RPMI8226 (cell line): Measurements from ENCODE around the gene TPST1.
"Not testable (repeated sequence)": the region's sequence is repeated elsewhere in the genome, so short reads cannot be mapped to it uniquely, and the experiment has no call there.

Experiments
- DNase-seq: peaks from one replicate; pipeline ENCODE4 v3.0.0-alpha.2; 2015

Gene TPST1

DNA sequence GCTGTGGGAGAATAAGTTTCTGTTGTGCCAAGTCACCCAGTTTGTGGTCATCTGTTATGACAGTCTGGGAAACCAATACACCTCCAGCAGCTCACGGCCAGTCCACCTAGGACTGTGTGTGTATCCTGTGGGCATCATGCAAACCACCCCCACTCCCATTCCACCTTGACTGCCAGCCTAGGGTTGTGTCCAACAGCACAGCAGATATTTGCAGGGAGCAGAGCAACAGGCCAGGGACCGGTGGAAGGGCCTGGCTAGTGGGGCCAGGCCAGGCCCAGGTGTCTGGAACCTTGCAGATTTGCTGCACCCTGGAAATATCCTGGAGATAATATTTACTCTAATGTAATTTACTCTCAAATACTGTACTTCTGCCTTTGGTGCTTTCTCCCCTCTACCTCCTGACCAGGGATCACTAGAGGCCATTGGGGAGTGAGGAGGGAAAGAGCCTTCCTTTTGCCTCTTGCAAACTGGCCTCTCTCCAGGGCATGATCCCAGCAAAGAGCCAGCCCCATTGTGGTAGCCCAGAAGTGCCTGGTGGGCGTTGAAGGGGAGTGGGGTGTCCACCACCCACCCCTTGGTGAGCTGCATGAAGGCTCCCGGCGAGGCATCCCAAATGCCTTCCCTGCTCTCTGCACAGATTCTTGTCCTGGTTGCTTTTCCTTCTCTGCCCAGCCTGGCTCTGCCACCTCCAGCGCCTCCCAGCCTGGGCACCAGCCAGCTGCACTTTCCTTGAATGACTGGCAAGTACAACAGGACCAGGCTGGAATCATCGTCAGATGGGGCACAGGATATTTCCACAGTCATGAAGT is 15.2 kb upstream of the TPST1 start:
- no peak for DNase-seq

- DNase-seq: no peak
Measured at GRCh38 chr7:66190504-66190857, 14.7 kb upstream of the TPST1 start.

DNA sequence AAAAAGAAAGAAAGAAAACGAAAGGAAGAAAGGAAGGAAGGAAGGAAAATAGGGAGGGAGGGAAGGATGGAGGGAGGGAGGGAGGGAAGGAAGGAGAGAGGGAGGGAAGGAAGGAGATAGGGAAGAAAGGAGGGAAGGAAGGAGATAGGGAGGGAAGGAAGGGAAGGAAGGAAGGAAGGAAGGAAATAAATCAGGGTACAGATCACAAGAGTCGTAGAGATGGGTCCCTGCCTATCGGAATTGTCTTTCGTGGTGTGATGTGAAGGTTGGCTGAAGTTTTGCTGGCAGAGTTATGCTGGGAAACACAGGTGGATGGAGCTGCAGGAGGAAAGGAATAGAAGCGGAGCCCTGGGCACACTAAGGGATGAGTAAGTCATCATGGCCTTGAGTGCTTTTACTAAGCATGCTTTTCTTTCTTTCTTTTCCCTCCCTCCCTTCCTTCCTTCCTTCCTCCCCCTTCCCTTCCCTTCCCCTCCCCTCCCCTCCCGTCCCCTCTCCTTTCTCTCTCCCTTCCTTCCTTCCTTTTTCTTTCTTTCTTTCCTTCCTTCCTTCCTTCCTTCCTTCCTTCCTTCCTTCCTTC is 11.9 kb upstream of the TPST1 start:
- no peak for DNase-seq

GRCh38 chr7:66198469-66198868 is 6.7 kb upstream of the TPST1 start:
- DNase-seq: no peak

DNA sequence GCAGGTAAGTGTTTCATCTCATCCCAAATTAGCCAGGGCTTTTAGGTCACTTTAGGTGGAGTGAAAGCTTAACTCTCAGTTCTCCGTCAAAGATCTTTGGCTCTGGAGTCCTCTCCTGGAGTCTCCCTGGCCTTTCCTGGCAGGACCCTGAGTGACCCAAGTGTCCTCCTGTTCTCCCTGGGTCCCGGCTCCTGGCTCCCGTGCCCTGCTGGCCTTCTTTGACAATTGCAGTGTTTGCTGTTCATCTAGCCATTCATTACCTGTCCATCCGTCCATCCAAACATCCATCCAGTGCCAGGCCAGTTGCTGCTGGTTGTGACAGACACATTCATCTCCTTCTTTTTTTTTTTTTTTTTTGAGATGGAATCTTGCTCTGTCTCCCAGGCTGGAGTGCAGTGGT is 6.2 kb upstream of the TPST1 start:
- DNase-seq: peak; percentile 19

GRCh38 chr7:66202441-66202840 is 2.7 kb upstream of the TPST1 start:
- no peak for DNase-seq

- no peak for DNase-seq
Measured at GRCh38 chr7:66205741-66206090, 582 bp downstream of the TPST1 start.

DNA sequence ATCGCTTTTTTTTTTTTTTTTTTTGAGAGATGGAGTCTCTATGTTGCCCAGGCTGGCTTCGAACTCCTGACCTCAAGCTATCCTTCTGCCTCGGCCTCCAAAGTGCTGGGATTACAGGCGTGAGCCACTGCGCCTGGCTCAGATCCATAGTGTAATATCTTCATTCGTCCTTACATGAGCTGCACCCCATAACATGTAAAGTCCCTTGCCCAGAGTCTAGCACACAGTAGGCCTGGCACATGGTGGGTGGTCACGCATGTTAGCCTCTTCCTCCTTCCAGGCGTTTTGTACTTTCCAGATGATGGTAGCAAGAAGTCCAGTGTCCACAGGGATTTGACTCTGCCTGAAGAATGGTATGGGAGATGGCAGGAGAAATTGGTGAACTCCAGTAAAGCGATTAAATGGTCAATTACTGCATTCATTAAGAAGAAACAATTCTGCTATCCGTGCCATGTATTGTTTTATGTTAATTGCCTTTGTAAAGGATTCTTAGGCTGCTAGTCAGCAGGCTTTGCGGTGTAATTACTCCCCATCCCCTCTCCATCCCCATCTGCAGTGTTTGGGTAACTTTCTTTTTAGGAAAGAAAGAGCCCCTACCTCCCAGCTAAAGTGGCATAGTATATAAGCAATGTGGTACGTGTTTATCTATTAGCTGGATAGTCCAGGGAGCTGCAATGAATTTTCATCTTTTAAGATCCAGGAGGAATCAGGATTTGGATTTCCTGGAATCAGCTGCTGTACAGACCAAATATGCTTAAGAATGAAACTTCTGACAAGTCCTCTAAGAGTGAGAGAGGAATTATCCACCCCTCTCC is 1.2 kb downstream of the TPST1 start:
- no peak for DNase-seq

DNA sequence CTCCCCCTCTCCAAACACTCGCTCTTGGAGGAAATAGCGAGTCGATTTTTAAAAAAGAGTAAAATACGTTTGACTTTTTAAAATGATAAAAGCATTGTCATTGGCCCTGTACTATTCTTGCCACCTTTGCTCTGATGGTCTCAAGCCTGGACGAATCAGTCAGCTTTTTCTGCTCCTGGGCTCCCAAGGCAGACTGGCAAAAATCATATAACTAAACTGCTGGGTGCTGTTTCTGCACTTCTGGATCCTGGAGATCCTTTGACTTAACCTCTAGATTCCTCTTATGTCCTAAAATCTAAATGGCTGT is 1.8 kb downstream of the TPST1 start:
- no peak for DNase-seq

- no peak for DNase-seq
Measured at GRCh38 chr7:66207540-66207939, 2.4 kb downstream of the TPST1 start.

DNA sequence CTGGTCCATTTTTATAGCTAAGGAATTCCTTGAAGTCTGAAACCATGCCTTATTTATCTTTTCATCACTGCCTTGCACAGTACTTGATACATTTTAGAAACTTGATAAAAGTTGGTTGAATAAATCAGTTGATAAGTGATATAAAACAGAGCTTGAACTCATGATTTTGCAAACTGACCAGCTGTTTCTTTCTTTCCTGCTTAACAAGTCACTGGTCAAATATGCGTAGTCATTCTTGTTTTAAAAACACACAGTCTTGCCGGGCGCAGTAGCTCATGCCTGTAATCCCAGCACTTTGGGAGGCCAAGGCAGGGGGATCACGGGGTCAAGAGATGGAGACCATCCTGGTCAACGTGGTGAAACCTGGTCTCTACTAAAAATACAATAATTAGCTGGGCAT is 6.3 kb downstream of the TPST1 start:
- no peak for DNase-seq

DNA sequence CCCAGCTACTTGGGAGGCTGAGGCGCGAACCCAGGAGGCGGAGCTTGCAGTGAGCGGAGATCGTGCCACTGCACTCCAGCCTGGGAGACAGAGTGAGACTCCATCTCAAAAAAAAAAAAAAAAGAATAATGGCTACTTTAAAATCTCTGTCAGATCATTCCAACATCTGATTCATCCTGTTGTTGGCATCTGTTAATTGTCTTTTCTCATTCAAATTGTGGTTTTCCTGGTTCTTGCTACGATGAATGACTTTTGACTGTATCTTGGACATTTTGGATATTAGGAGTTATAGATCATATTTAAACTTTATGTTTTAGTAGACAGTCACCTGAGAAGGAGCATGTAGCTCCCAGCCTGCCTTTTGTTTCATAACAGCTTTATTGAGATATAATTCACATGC is 8.5 kb downstream of the TPST1 start:
- no peak for DNase-seq

DNA sequence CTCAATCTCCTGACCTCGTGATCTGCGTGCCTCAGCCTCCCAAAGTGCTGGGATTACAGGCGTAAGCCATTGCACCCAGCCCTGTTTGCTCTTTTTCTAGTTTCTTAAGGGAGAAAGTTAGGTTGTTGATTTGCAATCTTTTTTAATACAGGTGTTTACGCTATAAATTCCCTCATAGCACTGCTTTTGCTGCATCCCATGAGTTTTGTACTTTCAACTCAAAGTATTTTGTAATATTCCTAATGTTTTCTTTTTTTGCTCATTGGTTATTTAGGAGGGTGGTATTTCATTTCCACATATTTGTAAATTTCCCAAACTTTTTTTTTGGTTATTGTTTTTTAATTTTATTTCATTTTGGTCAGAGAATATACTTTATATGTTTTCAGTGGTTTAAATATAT is 11.6 kb downstream of the TPST1 start:
- no peak for DNase-seq

DNA sequence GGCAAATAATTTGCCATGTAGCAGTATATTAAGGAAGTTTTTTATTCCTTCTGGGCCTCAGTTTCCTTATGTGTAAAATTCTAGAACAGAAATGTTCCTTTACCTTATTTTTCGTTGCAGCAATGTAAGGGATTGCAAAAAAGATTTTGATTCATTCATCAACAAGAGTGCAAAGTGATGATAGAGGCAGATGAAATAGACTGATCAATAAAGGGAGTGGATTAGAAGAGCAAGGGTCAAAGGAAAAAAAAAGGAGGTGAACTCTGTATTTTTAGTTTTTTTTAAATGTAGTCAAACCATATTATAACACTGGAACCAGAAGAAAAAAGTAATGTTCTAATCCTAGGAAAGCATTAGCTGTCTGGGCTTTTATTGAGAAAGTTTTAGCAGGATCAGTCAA is 14.7 kb downstream of the TPST1 start:
- no peak for DNase-seq

GRCh38 chr7:66221442-66221841 is 16.3 kb downstream of the TPST1 start:
- DNase-seq: no peak

GRCh38 chr7:66227808-66228207 is 22.7 kb downstream of the TPST1 start:
- no peak for DNase-seq

DNA sequence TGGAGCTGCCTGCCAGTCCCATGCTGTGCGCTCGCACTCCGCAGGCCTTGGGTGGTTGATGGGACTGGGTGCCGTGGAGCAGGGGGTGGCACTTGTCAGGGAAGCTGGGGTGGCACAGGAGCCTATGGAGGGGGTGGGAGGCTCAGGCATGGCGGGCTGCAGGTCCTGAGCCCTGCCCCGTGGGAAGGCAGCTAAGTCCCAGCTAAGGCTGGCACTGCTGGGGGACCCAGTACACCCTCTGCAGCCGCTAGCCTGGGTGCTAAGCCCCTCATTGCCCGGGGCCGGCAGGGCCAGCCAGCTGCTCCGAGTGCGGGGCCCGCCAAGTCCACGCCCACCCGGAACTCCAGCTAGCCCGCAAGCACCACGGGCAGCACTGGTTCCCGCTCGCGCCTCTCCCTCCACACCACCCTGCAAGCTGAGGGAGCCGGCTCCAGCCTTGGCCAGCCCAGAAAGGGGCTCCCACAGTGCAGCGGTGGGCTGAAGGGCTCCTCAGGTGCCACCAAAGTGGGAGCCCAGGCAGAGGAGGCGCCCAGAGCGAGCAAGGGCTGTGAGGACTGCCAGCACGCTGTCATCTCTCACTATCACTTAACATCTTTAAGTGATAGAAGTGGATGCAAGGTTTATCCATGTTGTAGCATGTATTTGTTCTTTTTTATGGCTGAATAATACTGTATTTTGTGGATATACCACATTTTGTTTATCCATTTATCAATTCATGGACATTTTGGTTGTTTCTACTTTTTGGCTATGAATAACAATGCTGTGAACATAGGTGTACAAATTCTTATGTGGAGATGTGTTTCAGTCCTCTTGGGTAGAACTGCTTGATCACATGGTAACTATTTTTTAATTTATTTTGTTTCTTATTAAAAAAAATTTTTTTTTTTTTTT is 26.4 kb downstream of the TPST1 start:
- DNase-seq: not testable (repeated sequence)

DNA sequence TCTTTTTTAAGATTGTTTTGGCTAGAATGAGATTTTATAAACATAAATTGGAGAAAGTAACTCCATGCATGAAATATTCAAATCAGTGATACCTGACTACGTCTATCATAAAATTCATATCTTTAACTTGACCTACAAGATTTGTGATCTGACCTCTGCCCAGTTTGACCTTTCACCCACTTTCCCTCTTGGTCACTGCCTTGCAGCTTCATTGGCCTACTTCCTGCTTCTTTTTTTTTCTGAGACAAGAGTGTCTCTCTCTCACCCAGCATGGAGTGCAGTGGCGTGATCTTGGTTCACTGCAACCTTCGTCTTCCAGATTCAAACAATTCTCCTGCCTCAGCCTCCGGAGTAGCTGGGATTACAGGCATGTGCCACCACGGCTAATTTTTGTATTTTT is 28.5 kb downstream of the TPST1 start:
- no peak for DNase-seq

- DNase-seq: no peak
Measured at GRCh38 chr7:66236713-66237303, 31.7 kb downstream of the TPST1 start.

- no peak for DNase-seq
Measured at GRCh38 chr7:66237906-66238772, 33.0 kb downstream of the TPST1 start.

GRCh38 chr7:66238773-66239466 is 33.8 kb downstream of the TPST1 start:
- DNase-seq: no peak
